ENCODE data around the gene GALNT18. TPM values are rescaled to one million over a fixed set of nuclear protein-coding genes. Genes with fewer than 3 reads are reported as not detected.

The GALNT18 gene
- total and polyA plus RNA-seq, 2 donors (not counting 3 experiments of a cell fraction or from before 2014, with no cell fraction given) = 0.17 to 0.18 TPM

DNA sequence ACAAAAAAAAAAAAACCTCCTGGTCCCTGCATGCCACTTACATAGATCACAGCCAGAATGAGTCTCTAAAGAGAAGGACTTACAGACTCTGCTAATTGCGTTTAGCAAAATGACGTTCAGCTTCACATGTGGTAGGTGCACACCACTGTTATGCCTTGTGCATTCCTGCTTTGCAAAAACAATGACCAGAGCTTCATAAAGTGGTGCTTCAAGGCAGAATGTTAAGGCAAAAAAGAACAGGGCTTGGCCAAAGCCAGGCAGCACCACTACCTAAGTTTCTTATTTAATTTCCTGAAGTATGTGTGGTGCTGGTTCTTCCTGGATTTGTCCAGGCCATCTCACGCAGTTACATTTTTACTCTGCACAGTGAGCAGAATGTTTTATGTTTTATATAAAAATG is 85.2 kb downstream of the GALNT18 start:
- no peak overlapping the region for H3K4me3 ChIP-seq (replicated peaks in 1 of 3; ENCODE audit: insufficient read depth in 1 of 3, low read depth in 1 of 3, low read length in 3 of 3)
- no peak for TF ChIP-seq FOS (IDR thresholded peaks at IDR 0.05; ENCODE audit: borderline replicate concordance, insufficient read depth, low read length)
- TF ChIP-seq, protein P1, sequence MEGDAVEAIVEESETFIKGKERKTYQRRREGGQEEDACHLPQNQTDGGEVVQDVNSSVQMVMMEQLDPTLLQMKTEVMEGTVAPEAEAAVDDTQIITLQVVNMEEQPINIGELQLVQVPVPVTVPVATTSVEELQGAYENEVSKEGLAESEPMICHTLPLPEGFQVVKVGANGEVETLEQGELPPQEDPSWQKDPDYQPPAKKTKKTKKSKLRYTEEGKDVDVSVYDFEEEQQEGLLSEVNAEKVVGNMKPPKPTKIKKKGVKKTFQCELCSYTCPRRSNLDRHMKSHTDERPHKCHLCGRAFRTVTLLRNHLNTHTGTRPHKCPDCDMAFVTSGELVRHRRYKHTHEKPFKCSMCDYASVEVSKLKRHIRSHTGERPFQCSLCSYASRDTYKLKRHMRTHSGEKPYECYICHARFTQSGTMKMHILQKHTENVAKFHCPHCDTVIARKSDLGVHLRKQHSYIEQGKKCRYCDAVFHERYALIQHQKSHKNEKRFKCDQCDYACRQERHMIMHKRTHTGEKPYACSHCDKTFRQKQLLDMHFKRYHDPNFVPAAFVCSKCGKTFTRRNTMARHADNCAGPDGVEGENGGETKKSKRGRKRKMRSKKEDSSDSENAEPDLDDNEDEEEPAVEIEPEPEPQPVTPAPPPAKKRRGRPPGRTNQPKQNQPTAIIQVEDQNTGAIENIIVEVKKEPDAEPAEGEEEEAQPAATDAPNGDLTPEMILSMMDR (IDR thresholded peaks at IDR 0.05; ENCODE audit: extremely low read depth in 1 of 2, insufficient read depth in 1 of 2, low read depth in 1 of 2, low read length in 2 of 2) = no peak
- no peak for TF ChIP-seq EZH2 (IDR thresholded peaks at IDR 0.05; ENCODE audit: borderline replicate concordance, low read depth, low read length, severe bottlenecking)
- TF ChIP-seq, protein P2, sequence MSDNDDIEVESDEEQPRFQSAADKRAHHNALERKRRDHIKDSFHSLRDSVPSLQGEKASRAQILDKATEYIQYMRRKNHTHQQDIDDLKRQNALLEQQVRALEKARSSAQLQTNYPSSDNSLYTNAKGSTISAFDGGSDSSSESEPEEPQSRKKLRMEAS (IDR thresholded peaks at IDR 0.05; ENCODE audit: insufficient read depth, insufficient read length) = no peak
- TF ChIP-seq GATA2 (IDR thresholded peaks at IDR 0.05; ENCODE audit: insufficient read depth, insufficient read length, low read depth, low read length) = no peak
- no peak for TF ChIP-seq MYC (IDR thresholded peaks at IDR 0.05; ENCODE audit: low read depth, low read length)
- TF ChIP-seq JUN (IDR thresholded peaks at IDR 0.05; ENCODE audit: borderline replicate concordance, insufficient read depth, insufficient read length, low read depth) = no peak
- TF ChIP-seq POLR2AphosphoS5 (IDR thresholded peaks at IDR 0.05; ENCODE audit: insufficient read depth, low read depth, low read length) = no peak
- no peak for TF ChIP-seq POLR2A (IDR thresholded peaks at IDR 0.05; ENCODE audit: low read depth, low read length)
- ChIA-PET CTCF (interaction anchor here (1.5 kb wide), 1 partner anchor 9 kb away, joined by 3 read pairs; no protein-coding TSS in a partner anchor), POLR2A (no interaction called here)
- no peak overlapping the region for H3K27ac ChIP-seq (ENCODE audit: insufficient read depth, low read depth, low read length)
- BruUV-seq (replicated peaks) = no TSS peak
- intact Hi-C loops (cut with micrococcal nuclease) (no loop called here), dilution Hi-C loops (cut with MboI; ENCODE audit: extremely low pct_ligation_motif_present, low sequenced_read_pairs) (no loop called here)
- H2AFZ ChIP-seq (ENCODE audit: low read depth, low read length) = no peak overlapping the region
- no peaks in the 10 kb centered on the region for H3K4me1 ChIP-seq (ENCODE audit: control insufficient read depth, extremely low read depth, insufficient read depth, low read length)
- no peaks in the 10 kb centered on the region for H4K20me1 ChIP-seq (replicated peaks; ENCODE audit: control insufficient read depth, extremely low read depth, insufficient read depth, low read length)
- no peak for FAIRE-seq
- no peaks in the 10 kb centered on the region for H3K36me3 ChIP-seq (ENCODE audit: control insufficient read depth in 2 of 2, extremely low read depth in 1 of 2, insufficient read depth in 2 of 2, low read length in 2 of 2)
- no peaks in the 10 kb centered on the region for H3K9me1 ChIP-seq (replicated peaks; ENCODE audit: control insufficient read depth, extremely low read depth, insufficient read depth, low read length)
- H3K4me2 ChIP-seq (ENCODE audit: insufficient read depth, low read length) = no peak overlapping the region
- no peak for DNase-seq (ENCODE audit: low read depth, low spot score)
- no peak overlapping the region for H3K9ac ChIP-seq (replicated peaks; ENCODE audit: extremely low read depth, insufficient read depth, low read length)
- no peaks in the 10 kb centered on the region for H3K27me3 ChIP-seq (ENCODE audit: control insufficient read depth in 2 of 2, insufficient read depth in 2 of 2, low read length in 2 of 2)
- no peaks in the 10 kb centered on the region for H3K9me3 ChIP-seq (replicated peaks; ENCODE audit: control insufficient read depth, insufficient read depth, low read length)
- no peaks in the 10 kb centered on the region for H3K79me2 ChIP-seq (ENCODE audit: control insufficient read depth, insufficient read depth, low read length)

Measured in endothelial cell of umbilical vein (primary cell).